Aorta (tissue), 5 donors: ENCODE results near the gene POM121L12. TPM values are rescaled to one million over a fixed set of nuclear protein-coding genes. Genes with fewer than 3 reads are reported as not detected.

ENCODE experiments used
- ATAC-seq: fragments of 200-7000 bp; cut with Tn5 transposase; one replicate; pipeline ENCODE4 v1.9.1; 2022; ENCODE audit warnings: moderate library complexity; ENCODE audit not compliant: low FRiP score
- DNase-seq, 2 donors: peaks; one replicate each; pipeline ENCODE4 v3.0.0-alpha.2; 2020
- H3K27ac ChIP-seq, 2 donors: one replicate each; pipeline ENCODE4 v1.5.1; 2013; ENCODE audit warnings: low read length in 2 of 2, mild to moderate bottlenecking in 2 of 2, moderate library complexity in 2 of 2, control low read depth in 1 of 2, inconsistent platforms in 1 of 2, low read depth in 1 of 2
- H3K27me3 ChIP-seq, 2 donors: one replicate each; pipeline ENCODE4 v1.6.1; 2013; ENCODE audit warnings: control low read depth in 1 of 2, low read length in 1 of 2, mild to moderate bottlenecking in 1 of 2, moderate library complexity in 1 of 2; ENCODE audit not compliant: insufficient read depth in 2 of 2, control insufficient read depth in 1 of 2
- H3K36me3 ChIP-seq, 2 donors: one replicate each; pipeline ENCODE4 v1.6.1; 2013; ENCODE audit warnings: control low read depth in 1 of 2, low read length in 1 of 2, mild to moderate bottlenecking in 1 of 2; ENCODE audit not compliant: insufficient read depth in 2 of 2, control insufficient read depth in 1 of 2
- H3K4me1 ChIP-seq, 2 donors: one replicate each; pipeline ENCODE4 v1.6.1; 2013; ENCODE audit warnings: low read length in 2 of 2, control low read depth in 1 of 2, mild to moderate bottlenecking in 1 of 2, moderate library complexity in 1 of 2; ENCODE audit not compliant: insufficient read depth in 2 of 2, control insufficient read depth in 1 of 2
- H3K4me3 ChIP-seq, 2 donors: one replicate each; pipeline ENCODE4 v1.5.1; 2013; ENCODE audit warnings: low read length in 2 of 2, control low read depth in 1 of 2, mild to moderate bottlenecking in 1 of 2
- H3K9me3 ChIP-seq: one replicate; pipeline ENCODE4 v1.6.1; 2013; ENCODE audit warnings: mild to moderate bottlenecking, low read length; ENCODE audit not compliant: control insufficient read depth
- WGBS, 2 donors: extraction: QIAGEN DNeasy Blood & Tissue Kit; methylation state at CpG; one replicate each; pipeline ENCODE4 v1.1.7; 2013; 5-methylcytosine and 5-hydroxymethylcytosine counted together
- intact Hi-C, 2 donors: fragments of 100-400 bp; cut with DNase I; formaldehyde crosslinking; loops; one replicate each; pipeline versions ENCODE4 v1.14.2 to v1.15.0; 2022
- polyA plus RNA-seq, 2 donors: library from polyadenylated mRNA; stranded (reverse); fragments of 200-250 nt; gene quantifications; one replicate each; pipeline ENCODE4 v1.2.3, GENCODE V29; 2013
- total RNA-seq, 2 donors: library from RNA; stranded (reverse); fragmentation: NEBNext Ultra II Directional; extraction: Animal tissue kit (Norgen Biotek cat#: 25700); gene quantifications; one replicate each; pipeline ENCODE4 v1.2.1, GENCODE V29; 2021
- donor health status: healthy with polysubstance abuse.
- donor health status: Bipolar disorder and iron deficiency.
- donor health status: DM: no; HTN: no; CAD: no.
- donor health status: DM: no; HTN: no; CAD: no.
- donor health status: DM: yes; HTN: yes; CAD: no.

The POM121L12 gene
- total and polyA plus RNA-seq, 4 donors: not detected

GRCh38 chr7:53015463-53015862 lies 20.0 kb upstream of the POM121L12 start:
- no peak for ATAC-seq

DNA sequence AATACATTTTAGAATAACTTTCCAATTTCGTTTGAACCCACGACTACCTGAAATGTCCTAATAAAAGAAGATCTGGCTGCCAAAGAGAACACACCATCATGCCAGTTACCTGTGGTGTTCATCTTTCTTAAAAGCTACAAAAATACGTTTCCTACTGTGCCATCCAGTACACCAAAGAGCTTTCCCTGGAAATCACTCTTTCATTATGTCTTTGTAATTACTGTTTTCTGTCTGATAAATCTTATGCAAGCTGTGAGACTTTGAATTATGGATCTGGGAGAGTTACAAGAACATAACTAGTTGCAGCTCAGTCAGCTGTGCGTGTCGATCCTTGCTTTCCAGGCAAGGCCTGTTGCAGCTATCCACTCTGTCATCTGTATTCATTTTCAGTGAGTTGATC lies 12.5 kb upstream of the POM121L12 start:
- WGBS, 2 donors: 82 to 83% methylated on average over 5 of the region's 5 CpGs
- Histone ChIP-seq H3K9me3 (no peaks in the 10 kb centered on the region), H3K4me1 (no peaks in the 10 kb centered on the region), H3K27me3 (no peaks in the 10 kb centered on the region), H3K27ac (no peak overlapping the region), H3K36me3 (no peaks in the 10 kb centered on the region), H3K4me3 (no peak overlapping the region)
- intact Hi-C loops: no loop called here
- DNase-seq: no peak
- no peak for ATAC-seq

More at GRCh38 chr7:53015463-53015862, 20.0 kb upstream of the POM121L12 start:
- no peaks in the 10 kb centered on the region for H3K27me3 ChIP-seq
- no peak for DNase-seq
- 97% methylated on average over 1 of the region's 1 CpG for WGBS, 2 donors
- H3K27ac ChIP-seq: no peak overlapping the region
- no peaks in the 10 kb centered on the region for H3K36me3 ChIP-seq
- intact Hi-C loops: no loop called here
- H3K9me3 ChIP-seq: no peaks in the 10 kb centered on the region
- H3K4me3 ChIP-seq: no peak overlapping the region
- H3K4me1 ChIP-seq: no peaks in the 10 kb centered on the region

DNA sequence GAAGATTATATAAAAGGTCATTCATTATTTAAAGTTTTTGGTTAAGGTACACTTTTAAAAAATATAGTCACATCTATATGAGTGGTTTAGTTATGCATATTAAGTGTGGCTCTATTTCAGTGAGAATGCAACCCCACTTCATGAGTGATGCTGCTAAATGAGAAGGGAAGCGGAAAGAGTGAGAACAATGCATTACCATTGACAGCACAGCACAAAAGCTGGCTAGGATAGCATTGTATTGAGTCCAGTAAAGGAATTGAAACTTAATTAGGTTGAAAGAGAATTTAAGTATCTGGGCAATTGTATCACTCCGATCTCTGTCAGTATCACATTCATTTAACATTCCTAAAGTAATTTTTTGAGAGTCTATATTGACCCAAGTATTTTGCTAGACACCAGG lies 13.2 kb downstream of the POM121L12 start:
- H3K27ac ChIP-seq: no peak overlapping the region
- peaks cover 0 to 1% of the 10 kb centered on the region in 2 donors for H3K27me3 ChIP-seq
- DNase-seq (no peak), ATAC-seq (no peak)
- no peak overlapping the region for H3K4me3 ChIP-seq
- intact Hi-C loops: no loop called here
- H3K4me1 ChIP-seq: no peaks in the 10 kb centered on the region
- no peaks in the 10 kb centered on the region for H3K9me3 ChIP-seq
- WGBS, 2 donors: 95 to 96% methylated on average over 2 of the region's 2 CpGs
- H3K36me3 ChIP-seq: no peaks in the 10 kb centered on the region

GRCh38 chr7:53050433-53050832 lies 15.0 kb downstream of the POM121L12 start:
- 85 to 90% methylated on average over 2 of the region's 2 CpGs for WGBS, 2 donors
- Histone ChIP-seq H3K36me3 (no peaks in the 10 kb centered on the region), H3K27ac (no peak overlapping the region), H3K4me3 (no peak overlapping the region), H3K27me3 (no peaks in the 10 kb centered on the region), H3K9me3 (no peaks in the 10 kb centered on the region), H3K4me1 (no peaks in the 10 kb centered on the region)
- DNase-seq (no peak), ATAC-seq (no peak)
- intact Hi-C loops: no loop called here

GRCh38 chr7:53059591-53059990 lies 24.2 kb downstream of the POM121L12 start:
- 67 to 76% methylated on average over 2 of the region's 2 CpGs for WGBS, 2 donors
- no peak for ATAC-seq
- no peak overlapping the region for H3K27ac ChIP-seq

DNA sequence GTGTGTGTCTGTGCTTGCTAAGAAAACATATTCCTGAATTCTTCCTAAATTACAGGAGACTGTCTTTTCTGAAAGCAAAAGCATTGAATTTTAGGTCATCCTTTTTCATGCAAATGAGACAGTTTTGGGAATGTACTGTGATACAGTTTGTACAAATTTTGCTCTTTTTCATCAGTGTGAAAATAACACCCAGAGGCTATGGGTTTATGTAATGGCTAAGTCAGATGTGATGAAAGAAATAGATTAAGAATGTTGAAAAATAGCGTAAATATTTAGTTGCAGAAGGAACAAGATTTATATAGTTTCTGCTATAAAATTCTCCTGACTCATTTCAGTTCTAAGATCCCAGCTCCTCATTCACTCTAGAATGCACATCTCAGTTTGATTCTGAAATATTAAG lies 24.6 kb downstream of the POM121L12 start:
- Histone ChIP-seq H3K4me3 (no peak overlapping the region), H3K4me1 (no peaks in the 10 kb centered on the region), H3K36me3 (no peaks in the 10 kb centered on the region), H3K27me3 (no peaks in the 10 kb centered on the region), H3K27ac (no peak overlapping the region), H3K9me3 (peaks cover 3% of the 10 kb centered on the region)
- 83 to 87% methylated on average over 1 of the region's 1 CpG for WGBS, 2 donors
- intact Hi-C loops: no loop called here
- DNase-seq (no peak), ATAC-seq (no peak)

More at GRCh38 chr7:53059591-53059990, 24.2 kb downstream of the POM121L12 start:
- Histone ChIP-seq H3K4me3 (no peak overlapping the region), H3K36me3 (no peaks in the 10 kb centered on the region), H3K27me3 (no peaks in the 10 kb centered on the region), H3K9me3 (peaks cover 3% of the 10 kb centered on the region), H3K4me1 (no peaks in the 10 kb centered on the region)
- no peak for DNase-seq
- intact Hi-C loops: no loop called here

- intact Hi-C loops: no loop called here
- H3K27me3 ChIP-seq: no peaks in the 10 kb centered on the region
- H3K27ac ChIP-seq: no peak overlapping the region
- DNase-seq: no peak
- no peak for ATAC-seq
- no peaks in the 10 kb centered on the region for H3K4me1 ChIP-seq
- no peak overlapping the region for H3K4me3 ChIP-seq
- H3K9me3 ChIP-seq: peaks cover 3% of the 10 kb centered on the region
- no peaks in the 10 kb centered on the region for H3K36me3 ChIP-seq
Measured at GRCh38 chr7:53062796-53063195, 27.4 kb downstream of the POM121L12 start.

DNA sequence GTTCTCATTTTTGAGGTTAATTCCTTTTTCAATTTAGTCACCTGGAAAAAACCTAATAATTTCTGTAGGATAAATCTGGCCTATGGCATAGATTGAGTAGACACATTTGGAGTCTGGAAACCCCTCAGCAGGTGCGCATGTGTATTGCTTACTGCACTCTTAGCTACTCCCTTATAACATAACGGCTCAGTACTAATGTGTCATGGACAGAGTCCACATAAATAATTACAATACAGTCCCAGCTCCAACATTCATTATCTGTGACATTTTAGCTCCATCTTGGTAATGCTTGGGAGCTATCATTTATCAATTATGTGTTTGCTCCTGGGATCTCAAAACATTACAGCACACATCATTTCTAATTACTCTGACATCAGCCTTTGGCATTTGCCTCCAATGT lies 33.2 kb downstream of the POM121L12 start:
- DNase-seq (no peak), ATAC-seq (no peak)
- Histone ChIP-seq H3K36me3 (no peaks in the 10 kb centered on the region), H3K9me3 (no peaks in the 10 kb centered on the region), H3K4me1 (no peaks in the 10 kb centered on the region), H3K4me3 (no peak overlapping the region), H3K27ac (no peak overlapping the region), H3K27me3 (no peaks in the 10 kb centered on the region)
- intact Hi-C loops: no loop called here
- 89 to 93% methylated on average over 2 of the region's 2 CpGs for WGBS, 2 donors

DNA sequence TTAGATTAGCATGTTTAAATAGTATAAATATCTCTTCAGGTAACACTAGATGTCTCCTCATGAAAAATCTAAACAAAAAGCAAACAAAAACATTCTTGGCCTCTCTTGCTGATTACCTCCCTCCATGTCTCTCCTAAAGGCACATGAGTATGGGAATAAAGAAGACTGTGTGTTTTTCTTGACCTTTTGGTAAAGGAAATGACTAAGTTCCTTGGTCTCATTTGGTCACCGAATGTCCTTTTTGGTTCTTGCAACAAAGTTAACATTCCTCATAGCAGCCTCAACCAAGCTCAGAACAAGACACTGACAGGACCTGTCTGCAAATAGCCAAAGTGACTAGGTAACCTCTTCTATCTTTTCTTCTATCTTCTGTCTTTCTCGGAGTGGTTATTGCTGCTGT lies 35.5 kb downstream of the POM121L12 start:
- H3K27me3 ChIP-seq: no peaks in the 10 kb centered on the region
- H3K4me1 ChIP-seq: no peaks in the 10 kb centered on the region
- H3K9me3 ChIP-seq: no peaks in the 10 kb centered on the region
- ATAC-seq (no peak), DNase-seq (no peak)
- no peaks in the 10 kb centered on the region for H3K36me3 ChIP-seq
- intact Hi-C loops: no loop called here
- no peak overlapping the region for H3K4me3 ChIP-seq
- no peak overlapping the region for H3K27ac ChIP-seq
- WGBS, 2 donors: 44 to 53% methylated on average over 2 of the region's 2 CpGs
